Measurements from ENCODE around the gene ASS1.

- TF ChIP-seq ZBTB7A (tag by site-specific recombination; IDR thresholded peaks at IDR 0.05; ENCODE audit: low read depth): no peak
- no peak for TF ChIP-seq ZNF473 (tag by site-specific recombination; IDR thresholded peaks at IDR 0.05)
- no peak for TF ChIP-seq ZBTB6 (tag by site-specific recombination; IDR thresholded peaks at IDR 0.05)
- TF ChIP-seq CTCF (tag by site-specific recombination; IDR thresholded peaks at IDR 0.05): no peak
- TF ChIP-seq ZNF529 (tag by site-specific recombination; IDR thresholded peaks at IDR 0.05; ENCODE audit: insufficient replicate concordance): no peak
- TF ChIP-seq SETDB1 (IDR thresholded peaks at IDR 0.05; ENCODE audit: insufficient read length, low read length): no peak
- TF ChIP-seq ZFP69B (tag by site-specific recombination; IDR thresholded peaks at IDR 0.05): no peak
- no peak for TF ChIP-seq ZNF311 (tag by site-specific recombination; IDR thresholded peaks at IDR 0.05; ENCODE audit: borderline replicate concordance)
- no peak for TF ChIP-seq IKZF3 (tag by site-specific recombination; IDR thresholded peaks at IDR 0.05)
- TF ChIP-seq ZBTB20 (tag by site-specific recombination; IDR thresholded peaks at IDR 0.05): no peak
- no peak for TF ChIP-seq ZNF76 (tag by site-specific recombination; IDR thresholded peaks at IDR 0.05; ENCODE audit: borderline replicate concordance, low read depth)
- TF ChIP-seq ZNF580 (tag by site-specific recombination; IDR thresholded peaks at IDR 0.05): no peak
Measured at GRCh38 chr9:130487500-130487899, 42.7 kb downstream of the ASS1 start.
